HCT116 (cell line): ENCODE results near the gene CYP1A1. TPM values are rescaled to one million over a fixed set of nuclear protein-coding genes. Genes with fewer than 3 reads are reported as not detected.

Experiments
- ATAC-seq: fragments of 200-7000 bp; cut with Tn5 transposase; 2 replicates; pipeline ENCODE4 v1.9.1; 2020; ENCODE audit warnings: mild to moderate bottlenecking, moderate library complexity
- BruUV-seq: library from RNA; stranded (reverse); fragments of 400-500 nt; replicated peaks from 2 replicates; lab custom pipeline; 2021; lab: Mats Ljungman, UMichigan
- CTCF ChIA-PET: fragments of 300-600 bp; sonication (Branson Sonifier 250); formaldehyde crosslinking; loops from one replicate; lab custom pipeline; 2021; ENCODE audit warnings: antibody characterized with exemption; lab: Charles Lee
- POLR2A ChIA-PET: fragments of 300-600, 350-600 bp; sonication (Branson Sonifier 250); formaldehyde crosslinking; loops from one replicate; lab custom pipeline; 2021; ENCODE audit warnings: antibody characterized with exemption; lab: Charles Lee
- RAD21 ChIA-PET, 2 experiments: fragments of 300-600 bp; sonication (Branson Sonifier 250); formaldehyde crosslinking; loops; one replicate each; lab custom pipeline; 2023; ENCODE audit warnings: low total read pairs in 2 of 2; ENCODE audit not compliant: uncharacterized antibody in 2 of 2, unreplicated experiment in 2 of 2, low non-redundant PET in 1 of 2; lab: Charles Lee
- DNase-seq: peaks from one replicate; pipeline ENCODE4 v3.0.0-alpha.2; 2010; ENCODE audit warnings: low read depth, low spot score
- H2AFZ ChIP-seq: fragments of 200-600 bp; shearing (Covaris generic), sonication (generic); 2 replicates; pipeline ENCODE4 v1.6.1; 2017; ENCODE audit warnings: low read depth, mixed run types, mixed read lengths, antibody characterized with exemption, low read length; ENCODE audit not compliant: poor library complexity, severe bottlenecking
- H3K27ac ChIP-seq: 2 replicates; pipeline ENCODE4 v1.5.1; 2012; ENCODE audit warnings: low read depth, low read length
- H3K27me3 ChIP-seq: fragments of 200-600 bp; sonication (generic); 2 replicates; pipeline ENCODE4 v1.6.1; 2016; ENCODE audit warnings: mixed run types, low read length, mixed read lengths; ENCODE audit not compliant: insufficient read depth
- H3K36me3 ChIP-seq, 2 experiments: fragments of 200-500 bp in 1 of 2; fragments of 200-600 bp in 1 of 2; sonication (Bioruptor generic) in 1 of 2; sonication (generic) in 1 of 2; 2 replicates each; pipeline versions ENCODE4 v1.5.1 to v1.6.1; 2014 to 2016; ENCODE audit warnings: low read length in 2 of 2, inconsistent platforms in 1 of 2, mixed read lengths in 1 of 2, mixed run types in 1 of 2; ENCODE audit not compliant: insufficient read depth in 2 of 2, control insufficient read depth in 1 of 2
- H3K4me1 ChIP-seq, 2 experiments: fragments of 200-600 bp in 1 of 2; sonication (generic) in 1 of 2; 2 replicates each; pipeline versions ENCODE4 v1.5.1 to v1.6.1; 2012 to 2017; ENCODE audit warnings: low read length in 2 of 2, inconsistent platforms in 1 of 2, mild to moderate bottlenecking in 1 of 2, mixed read lengths in 1 of 2, mixed run types in 1 of 2, moderate library complexity in 1 of 2; ENCODE audit not compliant: insufficient read depth in 2 of 2, control insufficient read depth in 1 of 2
- H3K4me2 ChIP-seq: fragments of 200-600 bp; sonication (generic); 2 replicates; pipeline ENCODE4 v1.6.1; 2017; ENCODE audit warnings: mixed run types, low read length, mixed read lengths
- H3K4me3 ChIP-seq, 2 experiments: fragments of 200-600 bp in 1 of 2; sonication (generic) in 1 of 2; replicated peaks in 1 of 2; 2 replicates each; pipeline ENCODE4 v1.5.1; 2011 to 2016; ENCODE audit warnings: low read length in 2 of 2, control low read depth in 1 of 2, low read depth in 1 of 2, mild to moderate bottlenecking in 1 of 2, mixed read lengths in 1 of 2, mixed run types in 1 of 2
- H3K79me2 ChIP-seq: fragments of 200-600 bp; sonication (generic); 2 replicates; pipeline ENCODE4 v1.6.1; 2017; ENCODE audit warnings: mild to moderate bottlenecking, mixed run types, low read length, moderate library complexity, mixed read lengths; ENCODE audit not compliant: insufficient read depth
- H3K9ac ChIP-seq: fragments of 200-600 bp; sonication (generic); 2 replicates; pipeline ENCODE4 v1.6.1; 2016; ENCODE audit warnings: low read length, mixed read lengths
- H3K9me2 ChIP-seq: fragments of 200-600 bp; sonication (generic), shearing (Covaris generic); 2 replicates; pipeline ENCODE4 v1.6.1; 2017; ENCODE audit warnings: mixed run types, mild to moderate bottlenecking, moderate library complexity; ENCODE audit not compliant: insufficient read depth
- H3K9me3 ChIP-seq, 2 experiments: fragments of 200-500 bp in 1 of 2; fragments of 200-600 bp in 1 of 2; sonication (Bioruptor generic) in 1 of 2; sonication (generic) in 1 of 2; 2 replicates each; pipeline ENCODE4 v1.6.1; 2014 to 2017; ENCODE audit warnings: low read length in 2 of 2, mixed read lengths in 2 of 2, inconsistent platforms in 1 of 2, low read depth in 1 of 2, mild to moderate bottlenecking in 1 of 2, mixed run types in 1 of 2, moderate library complexity in 1 of 2; ENCODE audit not compliant: control insufficient read depth in 1 of 2, insufficient read depth in 1 of 2
- H4K20me1 ChIP-seq: fragments of 200-600 bp; sonication (generic), shearing (Covaris generic); 2 replicates; pipeline ENCODE4 v1.6.1; 2017; ENCODE audit warnings: mixed run types, mild to moderate bottlenecking, moderate library complexity; ENCODE audit not compliant: insufficient read depth
- ATF3 ChIP-seq: IDR thresholded peaks from 2 replicates; pipeline ENCODE4 v1.6.1; 2012
- CBX3 ChIP-seq: IDR thresholded peaks from 2 replicates; pipeline ENCODE4 v1.6.1; 2012; ENCODE audit warnings: low read depth
- CTCF ChIP-seq, 3 experiments: fragments of 200-600 bp in 1 of 3; sonication (generic) in 1 of 3; IDR thresholded peaks in 2 of 3; conservative IDR thresholded peaks in 1 of 3; 2 replicates each; pipeline ENCODE4 v1.5.1; 2012 to 2017; ENCODE audit warnings: low read depth in 2 of 3, low read length in 2 of 3, antibody characterized with exemption in 1 of 3, borderline replicate concordance in 1 of 3, control low read depth in 1 of 3, mild to moderate bottlenecking in 1 of 3, mixed read lengths in 1 of 3, mixed run types in 1 of 3, moderate library complexity in 1 of 3; ENCODE audit not compliant: insufficient read depth in 1 of 3
- ELF1 ChIP-seq: IDR thresholded peaks from 2 replicates; pipeline ENCODE4 v1.6.1; 2012; ENCODE audit warnings: low read depth, borderline replicate concordance
- EZH2 ChIP-seq: fragments of 200-600 bp; sonication (generic); IDR thresholded peaks from 2 replicates; pipeline ENCODE4 v1.6.1; 2017; ENCODE audit warnings: antibody characterized with exemption, mixed run types
- EZH2phosphoT487 ChIP-seq: fragments of 200-600 bp; IDR thresholded peaks from 2 replicates; pipeline ENCODE4 v1.6.1; 2018; ENCODE audit warnings: antibody characterized with exemption, borderline replicate concordance
- FOSL1 ChIP-seq: IDR thresholded peaks from 2 replicates; pipeline ENCODE4 v1.6.1; 2012; ENCODE audit warnings: low read depth
- JUND ChIP-seq: IDR thresholded peaks from 2 replicates; pipeline ENCODE4 v1.6.1; 2012
- POLR2A ChIP-seq: IDR thresholded peaks from 2 replicates; pipeline ENCODE4 v1.7.0; 2011; ENCODE audit warnings: borderline replicate concordance; ENCODE audit not compliant: insufficient read depth, insufficient read length; ENCODE audit errors: extremely low read depth
- RAD21 ChIP-seq: IDR thresholded peaks from 2 replicates; pipeline ENCODE4 v1.6.1; 2012; ENCODE audit warnings: low read depth, mild to moderate bottlenecking
- SIN3A ChIP-seq: IDR thresholded peaks from 2 replicates; pipeline ENCODE4 v1.6.1; 2012; ENCODE audit warnings: low read depth
- SP1 ChIP-seq: IDR thresholded peaks from 2 replicates; pipeline ENCODE4 v1.6.1; 2012; ENCODE audit warnings: low read depth
- TCF7L2 ChIP-seq: IDR thresholded peaks from 2 replicates; pipeline ENCODE4 v1.7.0; 2011; ENCODE audit warnings: borderline replicate concordance, inconsistent platforms; ENCODE audit not compliant: insufficient read depth, insufficient read length; ENCODE audit errors: extremely low read depth
- YY1 ChIP-seq: IDR thresholded peaks from 2 replicates; pipeline ENCODE4 v1.6.1; 2011; ENCODE audit warnings: low read length, low read depth, moderate library complexity, mild to moderate bottlenecking; ENCODE audit not compliant: insufficient replicate concordance; ENCODE audit errors: extremely low read depth
- ZFX ChIP-seq: fragments of 450-650 bp; IDR thresholded peaks from 2 replicates; pipeline ENCODE4 v1.6.1; 2017
- intact Hi-C: fragments of 100-400 bp; cut with micrococcal nuclease; formaldehyde crosslinking; loops from 2 replicates; pipeline ENCODE4 v1.10.0; 2022
- total RNA-seq: library from RNA; stranded (reverse); gene quantifications from one replicate; pipeline ENCODE4 v1.2.1, GENCODE V29; 2021; ENCODE audit not compliant: unreplicated experiment
- TF ChIP-seq, protein P1 (sequence below): IDR thresholded peaks from 2 replicates; pipeline ENCODE4 v1.6.1; 2012
- TF ChIP-seq, protein P2 (sequence below): IDR thresholded peaks from 2 replicates; pipeline ENCODE4 v1.6.1; 2011; ENCODE audit warnings: mild to moderate bottlenecking, low read length, moderate library complexity; ENCODE audit not compliant: insufficient replicate concordance; ENCODE audit errors: extremely low read depth

Gene CYP1A1
- total RNA-seq, 1 experiment from 2014 or later: 1.5 TPM

- ChIA-PET RAD21 (interaction anchor here in 1 of 2 experiments (0.7 kb wide), 1 partner anchor 87 kb away, joined by 6 read pairs; no protein-coding TSS in a partner anchor), CTCF (no interaction called here), POLR2A (no interaction called here)
- H3K4me3 ChIP-seq: no peak overlapping the region
- peaks cover 4% of the 10 kb centered on the region; the same call in 1 of the 2 replicates for H4K20me1 ChIP-seq
- H3K4me1 ChIP-seq: no peaks in the 10 kb centered on the region
- H3K9me3 ChIP-seq: no peaks in the 10 kb centered on the region
- peaks cover 0 to 12% of the 10 kb centered on the region in 2 experiments; a peak in 3 of 4 replicates for H3K36me3 ChIP-seq
- ATAC-seq (no peak), DNase-seq (no peak)
- H3K79me2 ChIP-seq: peaks cover 76% of the 10 kb centered on the region
- H3K27ac ChIP-seq: no peak overlapping the region
- no TSS peak for BruUV-seq
- H2AFZ ChIP-seq: no peak overlapping the region
- H3K27me3 ChIP-seq: no peaks in the 10 kb centered on the region
- H3K9ac ChIP-seq: no peak overlapping the region
- no peak overlapping the region for H3K4me2 ChIP-seq
- no peak for TF ChIP-seq ELF1
- TF ChIP-seq, protein P1, sequence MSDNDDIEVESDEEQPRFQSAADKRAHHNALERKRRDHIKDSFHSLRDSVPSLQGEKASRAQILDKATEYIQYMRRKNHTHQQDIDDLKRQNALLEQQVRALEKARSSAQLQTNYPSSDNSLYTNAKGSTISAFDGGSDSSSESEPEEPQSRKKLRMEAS: no peak
- no peak for TF ChIP-seq YY1
- TF ChIP-seq TCF7L2: no peak
- TF ChIP-seq, protein P2, sequence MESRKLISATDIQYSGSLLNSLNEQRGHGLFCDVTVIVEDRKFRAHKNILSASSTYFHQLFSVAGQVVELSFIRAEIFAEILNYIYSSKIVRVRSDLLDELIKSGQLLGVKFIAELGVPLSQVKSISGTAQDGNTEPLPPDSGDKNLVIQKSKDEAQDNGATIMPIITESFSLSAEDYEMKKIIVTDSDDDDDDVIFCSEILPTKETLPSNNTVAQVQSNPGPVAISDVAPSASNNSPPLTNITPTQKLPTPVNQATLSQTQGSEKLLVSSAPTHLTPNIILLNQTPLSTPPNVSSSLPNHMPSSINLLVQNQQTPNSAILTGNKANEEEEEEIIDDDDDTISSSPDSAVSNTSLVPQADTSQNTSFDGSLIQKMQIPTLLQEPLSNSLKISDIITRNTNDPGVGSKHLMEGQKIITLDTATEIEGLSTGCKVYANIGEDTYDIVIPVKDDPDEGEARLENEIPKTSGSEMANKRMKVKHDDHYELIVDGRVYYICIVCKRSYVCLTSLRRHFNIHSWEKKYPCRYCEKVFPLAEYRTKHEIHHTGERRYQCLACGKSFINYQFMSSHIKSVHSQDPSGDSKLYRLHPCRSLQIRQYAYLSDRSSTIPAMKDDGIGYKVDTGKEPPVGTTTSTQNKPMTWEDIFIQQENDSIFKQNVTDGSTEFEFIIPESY: no peak
- no peak for TF ChIP-seq EZH2phosphoT487
- no peak for TF ChIP-seq ATF3
- no peak for TF ChIP-seq FOSL1
- TF ChIP-seq JUND: no peak
- TF ChIP-seq SP1: no peak
- no peak for TF ChIP-seq ZFX
- no peak for TF ChIP-seq POLR2A
- no peak for TF ChIP-seq RAD21
- no peak for TF ChIP-seq EZH2
- no peak for TF ChIP-seq SIN3A
- TF ChIP-seq CTCF (IDR thresholded peaks at IDR 0.05 in 2 of 3, conservative IDR thresholded peaks at IDR 0.05 in 1 of 3; ENCODE audit: borderline replicate concordance in 1 of 3, insufficient read depth in 1 of 3, low read depth in 2 of 3, low read length in 2 of 3): no peak
- TF ChIP-seq CBX3: no peak
- no peaks in the 10 kb centered on the region for H3K9me2 ChIP-seq
- intact Hi-C loops: no loop called here
Measured at GRCh38 chr15:74683758-74684157, 41.6 kb downstream of the CYP1A1 start.
